ENCODE measurements around the gene PNMA6E.

PNMA6E gene

GRCh38 chrX:153349952-153350351 lies 51.2 kb downstream of the PNMA6E start:
- DNase-seq (ENCODE audit: low read depth) = no peak

- no peak for DNase-seq (ENCODE audit: low read depth)
Observed at GRCh38 chrX:153348421-153348820, 52.7 kb downstream of the PNMA6E start.

- no peak for DNase-seq (ENCODE audit: low read depth)
Observed at GRCh38 chrX:153347530-153347929, 53.6 kb downstream of the PNMA6E start.

Measured in stromal cell of bone marrow (primary cell).